HG02943 (cell line): ENCODE data around the gene SDR39U1.

ENCODE experiments used
- ATAC-seq: cut with Tn5 transposase; IDR thresholded peaks from one replicate; pipeline ENCODE4 v1.9.1; 2021; ENCODE audit warnings: mild to moderate bottlenecking, low read depth, moderate library complexity; ENCODE audit not compliant: unreplicated experiment

The SDR39U1 gene

GRCh38 chr14:24392325-24393091, 50.1 kb downstream of the SDR39U1 start:
- ATAC-seq, result no peak

DNA sequence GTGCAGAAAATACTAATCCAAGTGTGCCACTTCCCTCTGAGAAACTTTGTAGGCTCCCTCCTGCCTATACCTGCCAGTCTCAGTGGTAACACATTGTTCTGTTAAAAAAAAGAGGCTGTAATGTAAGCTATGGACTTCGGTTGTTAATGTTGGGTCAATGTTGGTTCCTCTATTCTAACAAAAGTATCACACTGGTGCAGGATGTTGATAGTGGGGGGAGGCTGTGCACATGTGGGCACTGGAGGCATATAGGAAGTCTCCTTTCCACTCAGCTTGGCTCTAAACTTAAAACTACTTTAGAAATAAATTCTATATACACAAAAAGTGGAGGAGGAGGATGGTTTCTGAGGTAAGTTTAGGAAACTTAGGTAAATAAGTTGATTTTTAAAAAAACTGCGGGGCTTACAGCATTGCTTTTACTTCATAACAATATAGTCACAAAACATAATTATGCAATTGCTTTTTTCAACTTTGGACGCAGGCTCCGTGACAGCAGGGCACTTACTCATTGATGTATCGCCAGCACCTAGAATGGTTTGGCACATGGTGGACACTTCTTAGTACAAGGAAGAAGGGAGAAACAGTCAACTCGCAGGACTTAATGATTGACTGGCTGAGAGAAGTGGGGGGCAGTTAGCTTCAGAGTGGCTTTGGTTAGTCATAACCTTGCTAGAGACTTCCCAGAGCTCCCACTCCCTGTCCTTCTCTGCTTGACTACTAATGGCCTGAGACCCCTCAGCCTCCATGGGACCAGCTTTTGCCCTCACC, 51.7 kb downstream of the SDR39U1 start:
- no peak for ATAC-seq
